Measurements from ENCODE around the gene ZNF439. TPM values are rescaled to one million over a fixed set of nuclear protein-coding genes. Genes with fewer than 3 reads are reported as not detected.

The ZNF439 gene
- total RNA-seq, result 0.34 and 0.87 TPM in 2 replicates

DNA sequence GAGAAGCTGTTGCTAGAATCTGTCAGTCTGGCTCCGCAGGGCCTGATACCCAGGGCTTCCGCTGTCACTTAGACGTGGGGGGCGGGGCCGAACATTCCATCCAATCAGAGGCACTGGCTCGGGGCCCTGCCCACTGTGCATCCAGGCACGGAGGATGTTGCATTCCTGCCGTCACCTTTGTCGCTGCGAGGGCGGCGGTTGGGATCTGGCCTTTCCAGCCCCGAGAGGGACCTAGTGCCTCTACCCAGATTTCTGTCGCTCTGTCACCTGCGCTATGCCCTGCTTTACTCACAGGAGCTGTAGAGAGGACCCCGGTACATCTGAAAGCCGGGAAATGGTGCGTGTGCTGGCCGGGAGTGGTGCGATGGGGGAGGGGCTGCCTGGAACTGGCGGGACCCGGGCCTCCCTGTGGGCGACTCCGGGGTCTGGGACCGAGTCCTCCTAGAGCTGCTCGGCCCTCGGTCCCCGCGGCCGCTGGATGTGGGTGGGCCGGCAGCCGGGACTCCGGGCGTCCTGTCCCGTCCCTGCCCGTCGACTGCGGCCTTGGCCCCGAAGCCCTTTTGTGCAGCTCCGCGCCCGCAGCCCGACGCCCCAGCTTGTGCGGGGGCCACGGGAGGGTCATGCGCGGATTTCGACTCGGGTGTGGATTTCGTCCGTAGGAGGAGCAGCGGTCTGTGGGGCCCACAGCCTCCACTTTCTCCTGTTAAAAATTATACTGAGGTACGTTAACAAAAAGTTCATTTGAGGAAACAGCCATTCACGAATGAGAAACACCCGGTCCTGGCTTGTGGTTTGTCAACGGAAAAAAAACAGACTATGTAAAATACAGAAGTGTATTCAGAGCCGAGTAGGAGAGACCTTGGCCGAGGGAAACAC lies at the start of gene ZNF439:
ZNF439 (plus strand) TSS at position 133 of the 876 bp plus-strand sequence; CDS start at position 275, 142 bp downstream.

GRCh38 chr19:11814029-11814699 lies 34.4 kb upstream of the ZNF439 start, which contains the start of gene ZNF440:
Gene ZNF440 (plus strand): TSS chr19:11814273. CDS start chr19:11814448, 175 bp downstream.

GRCh38 chr19:11887611-11888531 lies 39.3 kb downstream of the ZNF439 start, which contains the start of gene ZNF69:
Gene ZNF69 (plus strand): TSS chr19:11887782. CDS start chr19:11887924, 142 bp downstream.

Other genes starting within 250 kb of the ZNF439 start
- gene ZNF823, start 109.8 kb upstream of the ZNF439 start, total RNA-seq, result 7.4 and 8.0 TPM in 2 replicates
- 2.8 and 3.0 TPM in 2 replicates for gene ZNF441, start 81.7 kb upstream of the ZNF439 start, total RNA-seq
- gene ZNF491, start 50.2 kb upstream of the ZNF439 start, total RNA-seq, result 0.64 and 1.4 TPM in 2 replicates
- gene ZNF440, start 34.5 kb upstream of the ZNF439 start, total RNA-seq, result 3.6 and 5.1 TPM in 2 replicates
- 5.4 and 9.2 TPM in 2 replicates for gene ZNF69, start 39.1 kb downstream of the ZNF439 start, total RNA-seq
- gene ZNF700, start 76.4 kb downstream of the ZNF439 start, total RNA-seq, result 2.3 and 3.6 TPM in 2 replicates
- gene ZNF763, start 116.3 kb downstream of the ZNF439 start, total RNA-seq, result 0.27 and 0.30 TPM in 2 replicates
- 1.4 and 2.7 TPM in 2 replicates for gene ZNF433, start 187.0 kb downstream of the ZNF439 start, total RNA-seq
- 0.59 and 0.80 TPM in 2 replicates for gene ZNF878, start 204.2 kb downstream of the ZNF439 start, total RNA-seq
- gene ZNF844, start 216.0 kb downstream of the ZNF439 start, total RNA-seq, result 2.7 and 2.8 TPM in 2 replicates

Measured in mammary microvascular endothelial cell (primary cell).